ENCODE measurements around the gene CNTNAP2. TPM values are rescaled to one million over a fixed set of nuclear protein-coding genes. Genes with fewer than 3 reads are reported as not detected.
"Not testable (repeated sequence)": the region's sequence is repeated elsewhere in the genome, so short reads cannot be mapped to it uniquely, and the experiment has no call there.

Gene CNTNAP2
- total RNA-seq, 1 experiment from 2014 or later, result 0.03 TPM

DNA sequence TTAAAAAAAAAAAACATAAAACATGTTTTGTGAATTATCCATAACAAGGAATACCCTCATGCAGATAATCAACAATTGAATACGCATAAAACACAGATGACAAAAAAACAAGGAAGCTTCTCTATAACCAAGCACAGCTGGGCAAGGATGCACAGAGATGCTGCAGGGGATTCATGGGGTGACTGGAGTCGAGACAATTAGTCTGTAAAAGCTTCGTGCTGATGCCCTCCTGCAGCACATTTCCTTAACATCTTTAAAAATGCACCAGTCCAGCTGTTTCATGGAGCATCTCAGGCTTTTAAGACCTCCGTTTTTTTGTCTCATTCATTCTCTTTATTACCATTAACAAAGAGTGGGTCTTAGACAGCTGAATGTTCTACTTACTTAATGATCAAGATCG, 1680.0 kb downstream of the CNTNAP2 start:
- CTCF ChIA-PET, result no interaction called here
- no peak overlapping the region for H3K4me3 ChIP-seq (ENCODE audit: low read depth in 2 of 2, low read length in 2 of 2)
- ATAC-seq (no peak), DNase-seq (ENCODE audit: low read depth, low spot score) (no peak)
- BruUV-seq (replicated peaks), result no TSS peak
- POLR2A ChIA-PET, result no interaction called here
- H3K4me1 ChIP-seq (ENCODE audit: control insufficient read depth, insufficient read depth, low read length), result no peaks in the 10 kb centered on the region
- no peaks in the 10 kb centered on the region for H3K27me3 ChIP-seq (ENCODE audit: control insufficient read depth, insufficient read depth, low read length)
- H3K36me3 ChIP-seq (ENCODE audit: control insufficient read depth, insufficient read depth, low read length), result no peaks in the 10 kb centered on the region
- intact Hi-C loops (cut with micrococcal nuclease; ENCODE audit: unreplicated experiment), result no loop called here
- H3K9me3 ChIP-seq (ENCODE audit: control insufficient read depth, insufficient read depth, low read depth, low read length), result no peaks in the 10 kb centered on the region
- TF ChIP-seq POLR2AphosphoS5 (IDR thresholded peaks at IDR 0.05; ENCODE audit: low read depth, low read length) (no peak), TCF7L2 (IDR thresholded peaks at IDR 0.05; ENCODE audit: low read depth, low read length) (no peak), SIN3A (IDR thresholded peaks at IDR 0.05; ENCODE audit: borderline replicate concordance, insufficient read depth, low read depth, low read length) (no peak)
- TF ChIP-seq, protein P1, sequence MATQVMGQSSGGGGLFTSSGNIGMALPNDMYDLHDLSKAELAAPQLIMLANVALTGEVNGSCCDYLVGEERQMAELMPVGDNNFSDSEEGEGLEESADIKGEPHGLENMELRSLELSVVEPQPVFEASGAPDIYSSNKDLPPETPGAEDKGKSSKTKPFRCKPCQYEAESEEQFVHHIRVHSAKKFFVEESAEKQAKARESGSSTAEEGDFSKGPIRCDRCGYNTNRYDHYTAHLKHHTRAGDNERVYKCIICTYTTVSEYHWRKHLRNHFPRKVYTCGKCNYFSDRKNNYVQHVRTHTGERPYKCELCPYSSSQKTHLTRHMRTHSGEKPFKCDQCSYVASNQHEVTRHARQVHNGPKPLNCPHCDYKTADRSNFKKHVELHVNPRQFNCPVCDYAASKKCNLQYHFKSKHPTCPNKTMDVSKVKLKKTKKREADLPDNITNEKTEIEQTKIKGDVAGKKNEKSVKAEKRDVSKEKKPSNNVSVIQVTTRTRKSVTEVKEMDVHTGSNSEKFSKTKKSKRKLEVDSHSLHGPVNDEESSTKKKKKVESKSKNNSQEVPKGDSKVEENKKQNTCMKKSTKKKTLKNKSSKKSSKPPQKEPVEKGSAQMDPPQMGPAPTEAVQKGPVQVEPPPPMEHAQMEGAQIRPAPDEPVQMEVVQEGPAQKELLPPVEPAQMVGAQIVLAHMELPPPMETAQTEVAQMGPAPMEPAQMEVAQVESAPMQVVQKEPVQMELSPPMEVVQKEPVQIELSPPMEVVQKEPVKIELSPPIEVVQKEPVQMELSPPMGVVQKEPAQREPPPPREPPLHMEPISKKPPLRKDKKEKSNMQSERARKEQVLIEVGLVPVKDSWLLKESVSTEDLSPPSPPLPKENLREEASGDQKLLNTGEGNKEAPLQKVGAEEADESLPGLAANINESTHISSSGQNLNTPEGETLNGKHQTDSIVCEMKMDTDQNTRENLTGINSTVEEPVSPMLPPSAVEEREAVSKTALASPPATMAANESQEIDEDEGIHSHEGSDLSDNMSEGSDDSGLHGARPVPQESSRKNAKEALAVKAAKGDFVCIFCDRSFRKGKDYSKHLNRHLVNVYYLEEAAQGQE (IDR thresholded peaks at IDR 0.05; ENCODE audit: insufficient read depth in 1 of 2, low read depth in 2 of 2, low read length in 1 of 2), result no peak
- TF ChIP-seq, protein P2, sequence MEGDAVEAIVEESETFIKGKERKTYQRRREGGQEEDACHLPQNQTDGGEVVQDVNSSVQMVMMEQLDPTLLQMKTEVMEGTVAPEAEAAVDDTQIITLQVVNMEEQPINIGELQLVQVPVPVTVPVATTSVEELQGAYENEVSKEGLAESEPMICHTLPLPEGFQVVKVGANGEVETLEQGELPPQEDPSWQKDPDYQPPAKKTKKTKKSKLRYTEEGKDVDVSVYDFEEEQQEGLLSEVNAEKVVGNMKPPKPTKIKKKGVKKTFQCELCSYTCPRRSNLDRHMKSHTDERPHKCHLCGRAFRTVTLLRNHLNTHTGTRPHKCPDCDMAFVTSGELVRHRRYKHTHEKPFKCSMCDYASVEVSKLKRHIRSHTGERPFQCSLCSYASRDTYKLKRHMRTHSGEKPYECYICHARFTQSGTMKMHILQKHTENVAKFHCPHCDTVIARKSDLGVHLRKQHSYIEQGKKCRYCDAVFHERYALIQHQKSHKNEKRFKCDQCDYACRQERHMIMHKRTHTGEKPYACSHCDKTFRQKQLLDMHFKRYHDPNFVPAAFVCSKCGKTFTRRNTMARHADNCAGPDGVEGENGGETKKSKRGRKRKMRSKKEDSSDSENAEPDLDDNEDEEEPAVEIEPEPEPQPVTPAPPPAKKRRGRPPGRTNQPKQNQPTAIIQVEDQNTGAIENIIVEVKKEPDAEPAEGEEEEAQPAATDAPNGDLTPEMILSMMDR (IDR thresholded peaks at IDR 0.05), result no peak
- in situ Hi-C loops (cut with HindIII; ENCODE audit: low pct_unique_long_range_greater_than_20kb, low sequenced_read_pairs), result no loop called here
- H3K27ac ChIP-seq (ENCODE audit: low read length), result no peak overlapping the region

DNA sequence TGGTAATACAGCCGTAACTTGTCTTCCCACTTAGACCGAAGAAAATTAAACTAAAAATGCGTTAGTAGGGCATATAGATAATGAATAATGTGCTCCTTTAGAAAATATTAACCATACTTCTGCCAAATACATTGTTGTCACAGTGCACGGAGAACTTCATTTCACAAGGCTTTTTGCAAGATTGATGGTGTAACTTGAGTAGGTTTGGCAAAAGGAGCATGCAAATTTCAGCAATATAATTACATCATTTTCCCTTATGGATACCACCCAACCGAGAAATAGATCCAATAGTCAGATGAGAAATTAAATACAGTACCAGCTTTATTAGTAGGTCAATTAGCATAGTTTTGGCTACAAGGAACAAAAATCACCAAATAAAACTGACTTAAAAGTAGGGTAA, 1681.4 kb downstream of the CNTNAP2 start:
- no peaks in the 10 kb centered on the region for H3K36me3 ChIP-seq (ENCODE audit: control insufficient read depth, insufficient read depth, low read length)
- DNase-seq (ENCODE audit: low read depth, low spot score) (no peak), ATAC-seq (no peak)
- in situ Hi-C loops (cut with HindIII; ENCODE audit: low pct_unique_long_range_greater_than_20kb, low sequenced_read_pairs), result no loop called here
- no peak for TF ChIP-seq POLR2AphosphoS5 (IDR thresholded peaks at IDR 0.05; ENCODE audit: low read depth, low read length)
- no peak for TF ChIP-seq TCF7L2 (IDR thresholded peaks at IDR 0.05; ENCODE audit: low read depth, low read length)
- no peak for TF ChIP-seq SIN3A (IDR thresholded peaks at IDR 0.05; ENCODE audit: borderline replicate concordance, insufficient read depth, low read depth, low read length)
- TF ChIP-seq, protein P1 (IDR thresholded peaks at IDR 0.05; ENCODE audit: insufficient read depth in 1 of 2, low read depth in 2 of 2, low read length in 1 of 2), result no peak
- TF ChIP-seq, protein P2 (IDR thresholded peaks at IDR 0.05), result no peak
- no peaks in the 10 kb centered on the region for H3K9me3 ChIP-seq (ENCODE audit: control insufficient read depth, insufficient read depth, low read depth, low read length)
- intact Hi-C loops (cut with micrococcal nuclease; ENCODE audit: unreplicated experiment), result no loop called here
- H3K27me3 ChIP-seq (ENCODE audit: control insufficient read depth, insufficient read depth, low read length), result no peaks in the 10 kb centered on the region
- no TSS peak for BruUV-seq (replicated peaks)
- ChIA-PET CTCF (no interaction called here), POLR2A (no interaction called here)
- no peaks in the 10 kb centered on the region for H3K4me1 ChIP-seq (ENCODE audit: control insufficient read depth, insufficient read depth, low read length)
- no peak overlapping the region for H3K27ac ChIP-seq (ENCODE audit: low read length)
- no peak overlapping the region for H3K4me3 ChIP-seq (ENCODE audit: low read depth in 2 of 2, low read length in 2 of 2)

DNA sequence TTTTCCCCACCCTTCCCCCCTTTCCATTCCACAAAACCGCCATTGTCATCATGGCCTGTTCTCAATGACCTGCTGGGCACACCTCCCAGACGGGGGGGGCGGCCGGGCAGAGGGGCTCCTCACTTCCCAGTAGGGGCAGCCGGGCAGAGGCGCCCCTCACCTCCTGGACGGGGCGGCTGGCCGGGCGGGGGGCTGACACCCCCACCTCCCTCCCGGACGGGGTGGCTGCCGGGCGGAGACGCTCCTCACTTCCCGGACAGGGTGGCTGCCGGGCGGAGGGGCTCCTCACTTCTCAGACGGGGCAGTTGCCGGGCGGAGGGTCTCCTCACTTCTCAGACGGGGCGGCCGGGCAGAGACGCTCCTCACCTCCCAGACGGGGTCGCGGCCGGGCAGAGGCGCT, 1685.2 kb downstream of the CNTNAP2 start:
- POLR2A ChIA-PET; BruUV-seq (replicated peaks); CTCF ChIA-PET: not testable (repeated sequence)

More for the DNA sequence above, 1685.2 kb downstream of the CNTNAP2 start:
- H3K9me3 ChIP-seq (ENCODE audit: control insufficient read depth, insufficient read depth, low read depth, low read length); H3K4me1 ChIP-seq (ENCODE audit: control insufficient read depth, insufficient read depth, low read length); intact Hi-C loops (cut with micrococcal nuclease; ENCODE audit: unreplicated experiment); DNase-seq (ENCODE audit: low read depth, low spot score); ATAC-seq; H3K4me3 ChIP-seq (ENCODE audit: low read depth in 2 of 2, low read length in 2 of 2); H3K36me3 ChIP-seq (ENCODE audit: control insufficient read depth, insufficient read depth, low read length); in situ Hi-C loops (cut with HindIII; ENCODE audit: low pct_unique_long_range_greater_than_20kb, low sequenced_read_pairs); H3K27me3 ChIP-seq (ENCODE audit: control insufficient read depth, insufficient read depth, low read length); H3K27ac ChIP-seq (ENCODE audit: low read length): not testable (repeated sequence)
